IMR-90 (cell line): ENCODE data around the gene SAYSD1. TPM values are rescaled to one million over a fixed set of nuclear protein-coding genes. Genes with fewer than 3 reads are reported as not detected.

ENCODE experiments used
- ATAC-seq: fragments of 200-7000 bp; cut with Tn5 transposase; 2 replicates; pipeline ENCODE4 v1.9.1; 2020; ENCODE audit warnings: low read depth, mild to moderate bottlenecking, moderate library complexity
- BruUV-seq: library from RNA; stranded (reverse); fragments of 400-500 nt; replicated peaks from 2 replicates; lab custom pipeline; 2021; lab: Mats Ljungman, UMichigan
- CTCF ChIA-PET: fragments of 300-600 bp; formaldehyde crosslinking; extraction: SDS; loops from one replicate; lab custom pipeline; 2021; ENCODE audit warnings: antibody characterized with exemption; lab: Yijun Ruan, JAX
- POLR2A ChIA-PET: fragments of 300-600 bp; sonication (Branson Sonifier 250); formaldehyde crosslinking; loops from one replicate; lab custom pipeline; 2022; ENCODE audit warnings: antibody characterized with exemption; ENCODE audit not compliant: unreplicated experiment; lab: Charles Lee
- DNase-seq: peaks from one replicate; pipeline ENCODE4 v3.0.0; 2013
- H2AFZ ChIP-seq: replicated peaks from 2 replicates; pipeline ENCODE3; 2013; ENCODE audit warnings: low read length, mild to moderate bottlenecking; ENCODE audit not compliant: poor library complexity
- H2AK5ac ChIP-seq: 2 replicates; pipeline ENCODE4 v1.6.1; 2013; ENCODE audit warnings: low read depth, low read length, inconsistent platforms
- H2AK9ac ChIP-seq: replicated peaks from 2 replicates; pipeline ENCODE3; 2013; ENCODE audit warnings: mild to moderate bottlenecking, low read depth, low read length, moderate library complexity; ENCODE audit not compliant: poor library complexity
- H2BK120ac ChIP-seq: 2 replicates; pipeline ENCODE4 v1.6.1; 2013; ENCODE audit warnings: low read depth, low read length, inconsistent platforms
- H2BK15ac ChIP-seq: 3 replicates; pipeline ENCODE4 v1.6.1; 2013; ENCODE audit warnings: low read depth, low read length, inconsistent platforms
- H2BK20ac ChIP-seq: 2 replicates; pipeline ENCODE4 v1.6.1; 2013; ENCODE audit warnings: low read depth, mild to moderate bottlenecking, inconsistent platforms, low read length, moderate library complexity
- H2BK5ac ChIP-seq: 2 replicates; pipeline ENCODE4 v1.6.1; 2013; ENCODE audit warnings: mild to moderate bottlenecking, low read depth, low read length, inconsistent platforms; ENCODE audit not compliant: poor library complexity, severe bottlenecking
- H3K14ac ChIP-seq: replicated peaks from 2 replicates; pipeline ENCODE4 v1.6.1; 2013; ENCODE audit warnings: low read depth, low read length, inconsistent platforms
- H3K18ac ChIP-seq: 2 replicates; pipeline ENCODE4 v1.6.1; 2013; ENCODE audit warnings: low read depth, low read length, control low read depth
- H3K23ac ChIP-seq: 2 replicates; pipeline ENCODE4 v1.6.1; 2013; ENCODE audit warnings: low read depth, low read length, inconsistent platforms
- H3K27ac ChIP-seq: 2 replicates; pipeline ENCODE4 v1.5.1; 2013; ENCODE audit warnings: mild to moderate bottlenecking, control low read depth, low read length; ENCODE audit not compliant: insufficient read depth
- H3K27me3 ChIP-seq: 2 replicates; pipeline ENCODE4 v1.6.1; 2013; ENCODE audit warnings: low read length; ENCODE audit not compliant: control insufficient read depth, insufficient read depth
- H3K36me3 ChIP-seq: 2 replicates; pipeline ENCODE4 v1.6.1; 2013; ENCODE audit warnings: low read length, mixed read lengths; ENCODE audit not compliant: control insufficient read depth, insufficient read depth
- H3K4ac ChIP-seq: 2 replicates; pipeline ENCODE4 v1.6.1; 2013; ENCODE audit warnings: low read depth, low read length, inconsistent platforms
- H3K4me1 ChIP-seq: 2 replicates; pipeline ENCODE4 v1.6.1; 2013; ENCODE audit warnings: low read length, mixed read lengths; ENCODE audit not compliant: control insufficient read depth, insufficient read depth
- H3K4me2 ChIP-seq: 2 replicates; pipeline ENCODE4 v1.6.1; 2013; ENCODE audit warnings: low read depth, mild to moderate bottlenecking, control low read depth, low read length, moderate library complexity
- H3K4me3 ChIP-seq: 2 replicates; pipeline ENCODE4 v1.5.1; 2013; ENCODE audit warnings: low read depth, mild to moderate bottlenecking, control low read depth, low read length, moderate library complexity; ENCODE audit not compliant: insufficient read depth
- H3K56ac ChIP-seq: 2 replicates; pipeline ENCODE4 v1.6.1; 2013; ENCODE audit warnings: low read length, inconsistent platforms; ENCODE audit not compliant: insufficient read depth; ENCODE audit errors: extremely low read depth
- H3K79me1 ChIP-seq, 2 experiments: 2 replicates each; pipeline ENCODE4 v1.6.1; 2013; ENCODE audit warnings: low read length in 2 of 2, inconsistent platforms in 1 of 2, low read depth in 1 of 2
- H3K9ac ChIP-seq: 2 replicates; pipeline ENCODE4 v1.6.1; 2013; ENCODE audit warnings: low read depth, low read length, control low read depth
- H3K9me1 ChIP-seq: 2 replicates; pipeline ENCODE4 v1.6.1; 2013; ENCODE audit warnings: low read length, inconsistent platforms; ENCODE audit not compliant: insufficient read depth
- H3K9me3 ChIP-seq: 2 replicates; pipeline ENCODE4 v1.6.1; 2013; ENCODE audit warnings: low read length; ENCODE audit not compliant: control insufficient read depth, insufficient read depth
- H4K20me1 ChIP-seq: 2 replicates; pipeline ENCODE4 v1.6.1; 2013; ENCODE audit warnings: low read length, inconsistent platforms; ENCODE audit not compliant: insufficient read depth
- H4K5ac ChIP-seq: 2 replicates; pipeline ENCODE4 v1.6.1; 2013; ENCODE audit warnings: mild to moderate bottlenecking, low read depth, low read length, control low read depth
- H4K8ac ChIP-seq, 2 experiments: 2 replicates each; pipeline ENCODE4 v1.6.1; 2013; ENCODE audit warnings: low read depth in 2 of 2, low read length in 2 of 2, control low read depth in 1 of 2, inconsistent platforms in 1 of 2
- H4K91ac ChIP-seq: 2 replicates; pipeline ENCODE4 v1.6.1; 2013; ENCODE audit warnings: low read depth, low read length, inconsistent platforms; ENCODE audit not compliant: insufficient read depth
- CEBPB ChIP-seq: IDR thresholded peaks from 2 replicates; pipeline ENCODE4 v1.6.1; 2012; ENCODE audit warnings: low read depth, low read length, improper control_type of control experiment
- CHD1 ChIP-seq: IDR thresholded peaks from 2 replicates; pipeline ENCODE4 v1.6.1; 2012; ENCODE audit warnings: low read depth, low read length, improper control_type of control experiment
- CTCF ChIP-seq: conservative IDR thresholded peaks from 2 replicates; pipeline ENCODE4 v1.5.1; 2012; ENCODE audit warnings: mild to moderate bottlenecking, low read depth, low read length, improper control_type of control experiment
- ELK1 ChIP-seq: fragments of 150-350 bp; IDR thresholded peaks from 2 replicates; pipeline ENCODE4 v1.6.1; 2016; ENCODE audit warnings: low read depth, mild to moderate bottlenecking, low read length, moderate library complexity, borderline replicate concordance
- FOS ChIP-seq: fragments of 150-350 bp; IDR thresholded peaks from 2 replicates; pipeline ENCODE4 v1.6.1; 2016; ENCODE audit warnings: low read depth, low read length
- MAFK ChIP-seq: IDR thresholded peaks from 2 replicates; pipeline ENCODE4 v1.6.1; 2012; ENCODE audit warnings: low read depth, low read length, improper control_type of control experiment
- MAZ ChIP-seq: IDR thresholded peaks from 2 replicates; pipeline ENCODE4 v1.6.1; 2012; ENCODE audit warnings: low read depth, mild to moderate bottlenecking, low read length, improper control_type of control experiment, moderate library complexity, borderline replicate concordance
- MXI1 ChIP-seq: IDR thresholded peaks from 2 replicates; pipeline ENCODE4 v1.6.1; 2012; ENCODE audit warnings: low read depth, mild to moderate bottlenecking, low read length, moderate library complexity, borderline replicate concordance
- POLR2A ChIP-seq: IDR thresholded peaks from 2 replicates; pipeline ENCODE4 v1.6.1; 2012; ENCODE audit warnings: mild to moderate bottlenecking, low read depth, low read length
- RAD21 ChIP-seq: IDR thresholded peaks from 2 replicates; pipeline ENCODE4 v1.6.1; 2012; ENCODE audit warnings: low read length, improper control_type of control experiment
- RCOR1 ChIP-seq: IDR thresholded peaks from 2 replicates; pipeline ENCODE4 v1.6.1; 2012; ENCODE audit warnings: mild to moderate bottlenecking, low read length, improper control_type of control experiment; ENCODE audit not compliant: insufficient replicate concordance
- RFX5 ChIP-seq: IDR thresholded peaks from 2 replicates; pipeline ENCODE4 v1.8.0; 2012; ENCODE audit warnings: low read depth, mild to moderate bottlenecking, low read length, moderate library complexity
- SMC3 ChIP-seq: fragments of 150-350 bp; IDR thresholded peaks from 2 replicates; pipeline ENCODE4 v1.6.1; 2016; ENCODE audit warnings: low read depth, mild to moderate bottlenecking, antibody characterized with exemption, low read length, moderate library complexity
- USF2 ChIP-seq: fragments of 150-350 bp; IDR thresholded peaks from 2 replicates; pipeline ENCODE4 v1.6.1; 2017; ENCODE audit warnings: mild to moderate bottlenecking, antibody characterized with exemption, low read length, low read depth
- WGBS, 2 experiments: methylation state at CpG; one replicate each; pipeline versions ENCODE4 v1.1.5 to v1.1.7; 2013; ENCODE audit warnings: missing lambda C conversion rate in 2 of 2; ENCODE audit not compliant: insufficient read length in 1 of 2; ENCODE audit errors: extremely low coverage in 2 of 2; 5-methylcytosine and 5-hydroxymethylcytosine counted together
- dilution Hi-C: fragments of 300-500 bp; cut with HindIII; formaldehyde crosslinking; loops from one replicate; pipeline ENCODE4 v1.14.3; 2018; ENCODE audit warnings: low sequenced_read_pairs; ENCODE audit not compliant: unreplicated experiment
- in situ Hi-C: fragments of 300-500 bp; cut with MboI; formaldehyde crosslinking; loops from 3 replicates; pipeline ENCODE4 v1.14.3; 2019; ENCODE audit warnings: low sequenced_read_pairs, inconsistent platforms, mixed read lengths
- intact Hi-C: fragments of 100-400 bp; cut with micrococcal nuclease; formaldehyde crosslinking; loops from 2 replicates; pipeline ENCODE4 v1.10.0; 2022
- polyA plus RNA-seq, 3 experiments: library from polyadenylated mRNA; depleted of rRNA; stranded (reverse); fragments of >200 nt; gene quantifications; 2 replicates each; pipeline ENCODE4 v1.2.3, GENCODE V29; 2012; ENCODE audit warnings: low replicate concordance in 1 of 3
- total RNA-seq: library from RNA; depleted of rRNA; stranded (reverse); fragments of >200 nt; gene quantifications from 2 replicates; pipeline ENCODE4 v1.2.3, GENCODE V29; 2012

SAYSD1 gene
- total and polyA plus RNA-seq, 2 of the 4 experiments (the other 2 are of a cell fraction): 5.7 to 5.9 TPM

- Histone ChIP-seq H3K9ac (no peak overlapping the region), H3K27ac (no peak overlapping the region), H3K14ac (no peak overlapping the region), H2AFZ (no peak overlapping the region), H2BK5ac (no peak overlapping the region), H3K9me3 (no peaks in the 10 kb centered on the region), H3K36me3 (no peaks in the 10 kb centered on the region), H3K4me3 (no peak overlapping the region), H2BK15ac (no peak overlapping the region), H3K9me1 (no peaks in the 10 kb centered on the region), H3K79me1 (no peaks in the 10 kb centered on the region), H2BK20ac (no peak overlapping the region), H2AK9ac (no peak overlapping the region), H4K5ac (no peak overlapping the region), H3K4me1 (no peaks in the 10 kb centered on the region), H2BK120ac (no peak overlapping the region), H4K91ac (no peak overlapping the region), H3K18ac (no peak overlapping the region), H3K56ac (no peak overlapping the region), H4K20me1 (no peaks in the 10 kb centered on the region), H3K23ac (no peak overlapping the region), H4K8ac (no peak overlapping the region), H2AK5ac (no peak overlapping the region), H3K4ac (no peak overlapping the region), H3K4me2 (no peak overlapping the region), H3K27me3 (peaks cover 2% of the 10 kb centered on the region; the same call in 1 of the 2 replicates)
- intact Hi-C loops: no loop called here
- no TSS peak for BruUV-seq
- no peak for ATAC-seq
- TF ChIP-seq CHD1 (no peak), RFX5 (no peak), SMC3 (no peak), USF2 (no peak), CTCF (no peak), FOS (no peak), MAZ (no peak), MAFK (no peak), POLR2A (no peak), RCOR1 (no peak), MXI1 (no peak), RAD21 (no peak), ELK1 (no peak), CEBPB (no peak)
- DNase-seq: no peak
- ChIA-PET CTCF (no interaction called here), POLR2A (no interaction called here)
- 20% methylated on average over 1 of the region's 1 CpG; no CpG with 5 or more reads in 1 of the 2 experiments for WGBS, 2 experiments
- in situ Hi-C loops: no loop called here
- dilution Hi-C loops: no loop called here
Measured at GRCh38 chr6:39092124-39092523, 22.9 kb downstream of the SAYSD1 start.
